Measurements from ENCODE around the gene ACTN1.

The ACTN1 gene

GRCh38 chr14:68879321-68879781 is 99.8 kb downstream of the ACTN1 start:
- H3K9me3 ChIP-seq = no peaks in the 10 kb centered on the region
- H3K27me3 ChIP-seq = no peaks in the 10 kb centered on the region
- peaks cover 89% of the 10 kb centered on the region for H3K36me3 ChIP-seq
- no peak for TF ChIP-seq CTCF (IDR thresholded peaks at IDR 0.05; ENCODE audit: low read depth, low read length)
- no peak overlapping the region for H3K4me3 ChIP-seq (ENCODE audit: low read depth, low read length)
- no peaks in the 10 kb centered on the region; the same call in 1 of the 2 replicates for H3K4me1 ChIP-seq
- no peak for DNase-seq

GRCh38 chr14:68878908-68879307 is 100.2 kb downstream of the ACTN1 start:
- H3K9me3 ChIP-seq = no peaks in the 10 kb centered on the region
- peaks cover under 1% of the 10 kb centered on the region; the same call in 1 of the 2 replicates for H3K4me1 ChIP-seq
- no peak overlapping the region for H3K4me3 ChIP-seq (ENCODE audit: low read depth, low read length)
- no peak for TF ChIP-seq CTCF (IDR thresholded peaks at IDR 0.05; ENCODE audit: low read depth, low read length)
- no peaks in the 10 kb centered on the region for H3K27me3 ChIP-seq
- no peak for DNase-seq
- H3K36me3 ChIP-seq = peaks cover 85% of the 10 kb centered on the region

GRCh38 chr14:68877993-68878575 is 101.0 kb downstream of the ACTN1 start:
- H3K4me1 ChIP-seq = peaks cover 7% of the 10 kb centered on the region
- peaks cover 81% of the 10 kb centered on the region for H3K36me3 ChIP-seq
- H3K4me3 ChIP-seq (ENCODE audit: low read depth, low read length) = no peak overlapping the region
- DNase-seq = no peak
- no peaks in the 10 kb centered on the region for H3K9me3 ChIP-seq
- H3K27me3 ChIP-seq = no peaks in the 10 kb centered on the region
- TF ChIP-seq CTCF (IDR thresholded peaks at IDR 0.05; ENCODE audit: low read depth, low read length) = no peak

- Histone ChIP-seq H3K36me3 (peaks cover 80% of the 10 kb centered on the region), H3K9me3 (no peaks in the 10 kb centered on the region), H3K4me1 (peaks cover 7% of the 10 kb centered on the region), H3K4me3 (ENCODE audit: low read depth, low read length) (no peak overlapping the region), H3K27me3 (no peaks in the 10 kb centered on the region)
- no peak for TF ChIP-seq CTCF (IDR thresholded peaks at IDR 0.05; ENCODE audit: low read depth, low read length)
- DNase-seq = no peak
Measured at GRCh38 chr14:68876976-68877375, 102.1 kb downstream of the ACTN1 start.

GRCh38 chr14:68874746-68875155 is 104.4 kb downstream of the ACTN1 start:
- no peak for TF ChIP-seq CTCF (IDR thresholded peaks at IDR 0.05; ENCODE audit: low read depth, low read length)
- no peak for DNase-seq
- H3K36me3 ChIP-seq = peaks cover 66% of the 10 kb centered on the region

GRCh38 chr14:68873376-68873775 is 105.7 kb downstream of the ACTN1 start:
- Histone ChIP-seq H3K9me3 (no peaks in the 10 kb centered on the region), H3K4me3 (ENCODE audit: low read depth, low read length) (no peak overlapping the region), H3K4me1 (peaks cover 7% of the 10 kb centered on the region), H3K36me3 (peaks cover 56% of the 10 kb centered on the region), H3K27me3 (no peaks in the 10 kb centered on the region)
- DNase-seq = peak; percentile 69
- TF ChIP-seq CTCF (IDR thresholded peaks at IDR 0.05; ENCODE audit: low read depth, low read length) = no peak

More at GRCh38 chr14:68874746-68875155, 104.4 kb downstream of the ACTN1 start:
- H3K27me3 ChIP-seq = no peaks in the 10 kb centered on the region
- H3K4me3 ChIP-seq (ENCODE audit: low read depth, low read length) = no peak overlapping the region
- H3K4me1 ChIP-seq = peaks cover 7% of the 10 kb centered on the region
- H3K9me3 ChIP-seq = no peaks in the 10 kb centered on the region

All from BE2C (cell line).